TTC549 (cell line): ENCODE data around the gene SLA2.
"Not testable (repeated sequence)": the region's sequence is repeated elsewhere in the genome, so short reads cannot be mapped to it uniquely, and the experiment has no call there.

Source experiments
- FAIRE-seq: peaks from 2 replicates; lab custom pipeline; 2012; peaks lifted over from hg19 to GRCh38; lab: Jason Lieb, UNC

SLA2 gene

GRCh38 chr20:36644706-36645095 lies 1.3 kb downstream of the SLA2 start:
- FAIRE-seq: no peak

- no peak for FAIRE-seq
Observed at GRCh38 chr20:36644032-36644705, 1.8 kb downstream of the SLA2 start.

GRCh38 chr20:36642136-36642535 lies 3.9 kb downstream of the SLA2 start:
- FAIRE-seq: no peak

- no peak for FAIRE-seq
Observed at GRCh38 chr20:36641506-36641843, 4.5 kb downstream of the SLA2 start.

- FAIRE-seq: not testable (repeated sequence)
Observed at GRCh38 chr20:36638876-36639400, 7.1 kb downstream of the SLA2 start.

GRCh38 chr20:36634342-36634741 lies 11.7 kb downstream of the SLA2 start:
- FAIRE-seq: no peak

GRCh38 chr20:36633285-36633772 lies 12.7 kb downstream of the SLA2 start:
- no peak for FAIRE-seq

- no peak for FAIRE-seq
Observed at GRCh38 chr20:36632487-36633284, 13.3 kb downstream of the SLA2 start.

GRCh38 chr20:36632147-36632486 lies 13.9 kb downstream of the SLA2 start:
- FAIRE-seq: no peak

- no peak for FAIRE-seq
Observed at GRCh38 chr20:36631646-36632045, 14.3 kb downstream of the SLA2 start.

- FAIRE-seq: no peak
Observed at GRCh38 chr20:36629719-36630681, 16.0 kb downstream of the SLA2 start.

GRCh38 chr20:36628076-36628475 lies 17.9 kb downstream of the SLA2 start:
- FAIRE-seq: no peak

- no peak for FAIRE-seq
Observed at GRCh38 chr20:36624944-36625324, 21.1 kb downstream of the SLA2 start.

- FAIRE-seq: no peak
Observed at GRCh38 chr20:36624068-36624943, 21.7 kb downstream of the SLA2 start.

GRCh38 chr20:36623444-36623843 lies 22.6 kb downstream of the SLA2 start:
- FAIRE-seq: no peak

- no peak for FAIRE-seq
Observed at GRCh38 chr20:36620917-36621316, 25.1 kb downstream of the SLA2 start.

GRCh38 chr20:36614781-36615557 lies 31.0 kb downstream of the SLA2 start:
- no peak for FAIRE-seq

- no peak for FAIRE-seq
Observed at GRCh38 chr20:36613974-36614373, 32.0 kb downstream of the SLA2 start.

- FAIRE-seq: no peak
Observed at GRCh38 chr20:36611625-36612024, 34.4 kb downstream of the SLA2 start.

- not testable (repeated sequence) for FAIRE-seq
Observed at GRCh38 chr20:36608388-36608728, 37.6 kb downstream of the SLA2 start.
